ENCODE data around the gene IRF1. TPM values are rescaled to one million over a fixed set of nuclear protein-coding genes. Genes with fewer than 3 reads are reported as not detected.

The IRF1 gene
- polyA plus RNA-seq, 3 donors: 125 to 363 (median 129) TPM

DNA sequence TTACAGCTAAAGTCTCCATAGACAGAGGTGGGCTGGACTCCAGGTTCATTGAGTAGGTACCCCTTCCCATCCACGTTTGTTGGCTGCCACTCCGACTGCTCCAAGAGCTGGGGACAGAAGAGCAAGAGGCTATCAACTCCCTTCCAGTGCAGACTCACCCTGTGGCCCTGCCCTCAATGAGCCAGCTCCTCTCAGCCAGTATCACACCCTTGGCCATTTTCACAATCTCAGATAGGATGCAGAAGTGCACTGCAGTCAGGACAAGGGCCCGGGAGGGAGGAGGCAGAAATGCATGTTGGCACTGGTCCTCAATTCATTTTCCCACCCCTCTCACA lies 6.2 kb downstream of the IRF1 start:
- Histone ChIP-seq H4K20me1 (ENCODE audit: insufficient read depth, low read length) (peaks cover 98% of the 10 kb centered on the region), H3K27ac (ENCODE audit: low read depth in 1 of 2, low read length in 2 of 2) (no peak overlapping the region), H3K4me2 (replicated peaks; ENCODE audit: extremely low read depth, low read length, poor library complexity, severe bottlenecking) (peak overlapping the region; percentile 19), H3K9me3 (replicated peaks in 1 of 2; ENCODE audit: control insufficient read depth in 1 of 2, insufficient read depth in 1 of 2, low read length in 2 of 2) (no peaks in the 10 kb centered on the region), H3K4me3 (replicated peaks in 1 of 3; ENCODE audit: low read depth in 2 of 3, low read length in 3 of 3) (peak overlapping the region in 1 of 3 experiments; percentile 1), H3K36me3 (replicated peaks in 1 of 2; ENCODE audit: control insufficient read depth in 1 of 2, insufficient read depth in 2 of 2, low read length in 2 of 2) (peaks cover 72 to 84% of the 10 kb centered on the region in 2 donors), H3K4me1 (ENCODE audit: control insufficient read depth in 1 of 2, insufficient read depth in 2 of 2, low read length in 2 of 2) (peaks cover 51 to 77% of the 10 kb centered on the region in 2 donors), H3K9ac (ENCODE audit: insufficient read depth, low read length, poor library complexity, severe bottlenecking) (no peak overlapping the region), H3K79me2 (ENCODE audit: insufficient read depth, low read length) (peaks cover 61% of the 10 kb centered on the region), H3K27me3 (ENCODE audit: control insufficient read depth in 2 of 2, insufficient read depth in 2 of 2, low read length in 2 of 2) (no peaks in the 10 kb centered on the region), H2AFZ (ENCODE audit: insufficient read depth, low read depth, low read length, poor library complexity, severe bottlenecking) (no peak overlapping the region)
- peaks cover 0 to under 1% (median 0%) of the 10 kb centered on the region in 7 donors for H3K9me3 Mint-ChIP-seq
- peaks cover 81% of the 10 kb centered on the region for H3K4me1 Mint-ChIP-seq
- intact Hi-C loops (cut with micrococcal nuclease): no loop called here
- WGBS (ENCODE audit: insufficient coverage): 100% methylated on average over 1 of the region's 3 CpGs
- TF ChIP-seq, protein P1, sequence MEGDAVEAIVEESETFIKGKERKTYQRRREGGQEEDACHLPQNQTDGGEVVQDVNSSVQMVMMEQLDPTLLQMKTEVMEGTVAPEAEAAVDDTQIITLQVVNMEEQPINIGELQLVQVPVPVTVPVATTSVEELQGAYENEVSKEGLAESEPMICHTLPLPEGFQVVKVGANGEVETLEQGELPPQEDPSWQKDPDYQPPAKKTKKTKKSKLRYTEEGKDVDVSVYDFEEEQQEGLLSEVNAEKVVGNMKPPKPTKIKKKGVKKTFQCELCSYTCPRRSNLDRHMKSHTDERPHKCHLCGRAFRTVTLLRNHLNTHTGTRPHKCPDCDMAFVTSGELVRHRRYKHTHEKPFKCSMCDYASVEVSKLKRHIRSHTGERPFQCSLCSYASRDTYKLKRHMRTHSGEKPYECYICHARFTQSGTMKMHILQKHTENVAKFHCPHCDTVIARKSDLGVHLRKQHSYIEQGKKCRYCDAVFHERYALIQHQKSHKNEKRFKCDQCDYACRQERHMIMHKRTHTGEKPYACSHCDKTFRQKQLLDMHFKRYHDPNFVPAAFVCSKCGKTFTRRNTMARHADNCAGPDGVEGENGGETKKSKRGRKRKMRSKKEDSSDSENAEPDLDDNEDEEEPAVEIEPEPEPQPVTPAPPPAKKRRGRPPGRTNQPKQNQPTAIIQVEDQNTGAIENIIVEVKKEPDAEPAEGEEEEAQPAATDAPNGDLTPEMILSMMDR (IDR thresholded peaks at IDR 0.05): no peak
- peak overlapping the region in 2 of 7 donors; percentile 35 to 46 for H3K27ac Mint-ChIP-seq
- H3K4me3 Mint-ChIP-seq: no peak overlapping the region
- peaks cover 0 to 4% (median 0%) of the 10 kb centered on the region in 3 donors for H3K27me3 Mint-ChIP-seq (ENCODE audit: low read depth in 3 of 3)
- peaks cover 75 to 85% of the 10 kb centered on the region in 2 donors for H3K36me3 Mint-ChIP-seq
- DNase-seq: no peak

DNA sequence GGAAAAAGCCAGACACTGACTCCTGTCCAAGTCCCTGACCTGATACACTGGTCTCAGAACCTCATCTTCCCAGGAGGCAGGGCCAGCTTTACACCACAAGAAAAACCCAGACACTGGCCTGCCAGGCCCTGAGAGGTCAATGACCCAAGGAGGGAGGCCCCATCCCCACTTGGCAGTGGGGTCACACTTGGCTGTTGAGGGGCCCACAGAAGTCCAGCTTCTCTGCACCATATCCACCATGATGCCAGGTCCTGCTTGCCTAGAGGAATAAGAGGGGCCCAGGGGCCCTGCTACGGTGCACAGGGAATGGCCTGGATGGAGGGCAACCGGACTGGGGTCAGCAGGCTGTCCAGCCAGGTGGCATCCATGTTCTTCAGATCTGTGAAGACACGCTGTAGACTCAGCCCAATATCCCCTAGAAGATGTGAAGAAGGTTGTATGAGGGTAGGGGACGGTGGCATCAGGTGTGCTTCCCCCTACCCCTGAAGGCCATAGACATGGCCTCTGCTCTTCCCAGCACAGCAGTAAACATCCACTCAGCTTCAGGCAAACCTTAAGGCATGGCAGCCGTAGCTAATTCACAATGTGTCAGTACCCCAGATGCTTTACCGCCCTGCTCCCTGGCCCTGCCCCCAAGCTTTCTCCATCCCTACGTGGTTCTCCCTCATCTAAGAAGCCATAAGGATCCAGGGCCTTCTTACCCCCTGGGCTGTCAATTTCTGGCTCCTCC lies 6.7 kb downstream of the IRF1 start:
- H3K36me3 ChIP-seq (replicated peaks in 1 of 2; ENCODE audit: control insufficient read depth in 1 of 2, insufficient read depth in 2 of 2, low read length in 2 of 2): peaks cover 68 to 79% of the 10 kb centered on the region in 2 donors
- H3K27me3 Mint-ChIP-seq (ENCODE audit: low read depth in 3 of 3): peaks cover 0 to 4% (median 0%) of the 10 kb centered on the region in 3 donors
- H3K27me3 ChIP-seq (ENCODE audit: control insufficient read depth in 2 of 2, insufficient read depth in 2 of 2, low read length in 2 of 2): no peaks in the 10 kb centered on the region
- H4K20me1 ChIP-seq (ENCODE audit: insufficient read depth, low read length): peaks cover 98% of the 10 kb centered on the region
- H3K4me1 ChIP-seq (ENCODE audit: control insufficient read depth in 1 of 2, insufficient read depth in 2 of 2, low read length in 2 of 2): peaks cover 53 to 77% of the 10 kb centered on the region in 2 donors
- H3K9me3 Mint-ChIP-seq: no peaks in the 10 kb centered on the region
- H3K79me2 ChIP-seq (ENCODE audit: insufficient read depth, low read length): peaks cover 56% of the 10 kb centered on the region
- H3K9me3 ChIP-seq (replicated peaks in 1 of 2; ENCODE audit: control insufficient read depth in 1 of 2, insufficient read depth in 1 of 2, low read length in 2 of 2): no peaks in the 10 kb centered on the region
- H3K4me1 Mint-ChIP-seq: peaks cover 83% of the 10 kb centered on the region
- H3K4me3 Mint-ChIP-seq: no peak overlapping the region
- peak overlapping the region; percentile 19 for H3K4me2 ChIP-seq (replicated peaks; ENCODE audit: extremely low read depth, low read length, poor library complexity, severe bottlenecking)
- no peak overlapping the region for H2AFZ ChIP-seq (ENCODE audit: insufficient read depth, low read depth, low read length, poor library complexity, severe bottlenecking)
- WGBS (ENCODE audit: insufficient coverage): 90% methylated on average over 4 of the region's 7 CpGs
- no peak overlapping the region for H3K9ac ChIP-seq (ENCODE audit: insufficient read depth, low read length, poor library complexity, severe bottlenecking)
- DNase-seq: no peak
- TF ChIP-seq, protein P1 (IDR thresholded peaks at IDR 0.05): no peak
- H3K4me3 ChIP-seq (replicated peaks in 1 of 3; ENCODE audit: low read depth in 2 of 3, low read length in 3 of 3): no peak overlapping the region
- peaks cover 70 to 79% of the 10 kb centered on the region in 2 donors for H3K36me3 Mint-ChIP-seq
- intact Hi-C loops (cut with micrococcal nuclease): no loop called here
- peak overlapping the region; percentile 17 to 37 for H3K27ac ChIP-seq (ENCODE audit: low read depth in 1 of 2, low read length in 2 of 2)
- peak overlapping the region in 2 of 7 donors; percentile 46 to 50 for H3K27ac Mint-ChIP-seq
